ENCODE measurements around the gene LINC00305.

DNA sequence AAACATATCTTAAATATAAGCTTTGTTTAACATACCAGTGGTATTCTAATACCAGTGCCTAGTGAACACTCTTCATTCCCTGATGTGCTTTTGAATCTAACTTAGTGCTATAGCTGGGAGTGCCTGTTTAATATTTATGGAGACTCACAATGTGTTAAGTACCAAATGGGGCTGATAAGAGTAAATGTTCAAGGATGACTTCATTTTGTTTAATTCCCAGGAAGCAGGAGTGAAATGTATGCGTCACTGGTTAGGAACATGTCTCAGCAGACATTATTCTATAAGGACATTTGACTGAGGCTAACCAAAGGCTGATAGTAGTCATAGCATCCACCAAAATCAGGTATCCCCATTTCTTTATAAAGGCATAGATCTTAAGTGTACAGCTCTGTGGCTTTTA is 31.7 kb upstream of the LINC00305 start:
- no peak for TF ChIP-seq CTCF (IDR thresholded peaks at IDR 0.05)
- TF ChIP-seq ZFX (IDR thresholded peaks at IDR 0.05; ENCODE audit: borderline replicate concordance) = no peak
